RWPE2 (cell line): ENCODE results near the gene SPOCD1.
A peak's percentile ranks its signal among the peaks of the same experiment; 100 is the strongest.

Experiments used
- ATAC-seq: fragments of 200-7000 bp; cut with Tn5 transposase; 3 replicates; pipeline ENCODE4 v1.9.1; 2021; ENCODE audit warnings: low read depth
- DNase-seq: peaks from one replicate; pipeline ENCODE4 v3.0.0-alpha.2; 2020; ENCODE audit warnings: low spot score
- H3K27ac ChIP-seq: fragments of 450-650 bp; 2 replicates; pipeline ENCODE4 v1.5.1; 2017; ENCODE audit warnings: mild to moderate bottlenecking; ENCODE audit not compliant: poor library complexity, severe bottlenecking
- H3K27me3 ChIP-seq: fragments of 250-450 bp; sonication (Bioruptor Pico); 2 replicates; pipeline ENCODE4 v1.5.1; 2021; ENCODE audit warnings: mild to moderate bottlenecking, moderate library complexity; ENCODE audit not compliant: insufficient read depth, poor library complexity, severe bottlenecking
- H3K36me3 ChIP-seq: fragments of 250-450 bp; sonication (Bioruptor Pico); 2 replicates; pipeline ENCODE4 v1.5.1; 2020; ENCODE audit warnings: low read depth, mild to moderate bottlenecking, moderate library complexity
- H3K4me1 ChIP-seq: fragments of 250-450 bp; sonication (Bioruptor Pico); 2 replicates; pipeline ENCODE4 v1.5.1; 2021; ENCODE audit warnings: mild to moderate bottlenecking, moderate library complexity; ENCODE audit not compliant: insufficient read depth, poor library complexity, severe bottlenecking
- H3K4me3 ChIP-seq: fragments of 250-450 bp; sonication (Bioruptor Pico); 2 replicates; pipeline ENCODE4 v1.5.1; 2021; ENCODE audit warnings: mild to moderate bottlenecking, moderate library complexity; ENCODE audit not compliant: severe bottlenecking
- H3K9me3 ChIP-seq: fragments of 250-450 bp; sonication (Bioruptor Pico); 2 replicates; pipeline ENCODE4 v1.5.1; 2021; ENCODE audit warnings: mild to moderate bottlenecking, moderate library complexity; ENCODE audit not compliant: severe bottlenecking
- CTCF ChIP-seq: fragments of 450-650 bp; IDR thresholded peaks from one replicate; pipeline ENCODE4 v1.5.1; 2017; ENCODE audit warnings: mild to moderate bottlenecking, moderate library complexity; ENCODE audit not compliant: poor library complexity, severe bottlenecking

SPOCD1 gene

GRCh38 chr1:31790641-31791091 lies 25.2 kb downstream of the SPOCD1 start:
- no peak overlapping the region for H3K27ac ChIP-seq
- no peaks in the 10 kb centered on the region for H3K36me3 ChIP-seq
- peak; percentile 44 for DNase-seq
- no peaks in the 10 kb centered on the region for H3K4me1 ChIP-seq
- ATAC-seq = no peak
- no peaks in the 10 kb centered on the region for H3K9me3 ChIP-seq
- no peak for TF ChIP-seq CTCF
- no peak overlapping the region for H3K4me3 ChIP-seq
- no peaks in the 10 kb centered on the region for H3K27me3 ChIP-seq

- Histone ChIP-seq H3K9me3 (no peaks in the 10 kb centered on the region), H3K4me1 (no peaks in the 10 kb centered on the region), H3K27ac (no peak overlapping the region), H3K36me3 (no peaks in the 10 kb centered on the region), H3K4me3 (no peak overlapping the region), H3K27me3 (no peaks in the 10 kb centered on the region)
- no peak for TF ChIP-seq CTCF
- ATAC-seq = no peak
- DNase-seq = peak; percentile 18
These were observed 25.7 kb downstream of the SPOCD1 start for GRCh38 chr1:31790140-31790539.

GRCh38 chr1:31789259-31790065 lies 26.4 kb downstream of the SPOCD1 start:
- H3K4me3 ChIP-seq = peak overlapping the region; percentile 38
- peak; percentile 97 for TF ChIP-seq CTCF
- no peaks in the 10 kb centered on the region for H3K27me3 ChIP-seq
- H3K36me3 ChIP-seq = no peaks in the 10 kb centered on the region
- DNase-seq = peak; percentile 90
- peak; percentile 73 for ATAC-seq
- H3K4me1 ChIP-seq = no peaks in the 10 kb centered on the region
- H3K27ac ChIP-seq = peak overlapping the region; percentile 27
- H3K9me3 ChIP-seq = no peaks in the 10 kb centered on the region

GRCh38 chr1:31788825-31789256 lies 27.0 kb downstream of the SPOCD1 start:
- Histone ChIP-seq H3K9me3 (no peaks in the 10 kb centered on the region), H3K4me3 (peak overlapping the region; percentile 38), H3K27ac (peak overlapping the region; percentile 27), H3K27me3 (no peaks in the 10 kb centered on the region), H3K36me3 (no peaks in the 10 kb centered on the region), H3K4me1 (no peaks in the 10 kb centered on the region)
- DNase-seq (no peak), ATAC-seq (peak; percentile 61)
- no peak for TF ChIP-seq CTCF

- H3K9me3 ChIP-seq = no peaks in the 10 kb centered on the region
- DNase-seq (peak; percentile 89), ATAC-seq (peak; percentile 58)
- H3K4me3 ChIP-seq = peak overlapping the region; percentile 38
- no peaks in the 10 kb centered on the region for H3K27me3 ChIP-seq
- no peaks in the 10 kb centered on the region for H3K4me1 ChIP-seq
- H3K36me3 ChIP-seq = no peaks in the 10 kb centered on the region
- TF ChIP-seq CTCF = no peak
- peak overlapping the region; percentile 27 for H3K27ac ChIP-seq
These were observed 27.5 kb downstream of the SPOCD1 start for GRCh38 chr1:31788138-31788824.
